ENCODE results near the gene C5orf46.

- TF ChIP-seq CTCF (IDR thresholded peaks at IDR 0.05; ENCODE audit: low read length), result no peak
- TF ChIP-seq EZH2 (optimal IDR thresholded peaks at IDR 0.05; ENCODE audit: low read depth, low read length), result no peak
- no peak for TF ChIP-seq EZH2phosphoT487 (IDR thresholded peaks at IDR 0.05; ENCODE audit: low read length)
Measured at GRCh38 chr5:147880487-147880886, 25.9 kb downstream of the C5orf46 start.

Measured in MM.1S (cell line).